ENCODE results near the gene KMT2D. TPM values are rescaled to one million over a fixed set of nuclear protein-coding genes. Genes with fewer than 3 reads are reported as not detected.
A peak's percentile ranks its signal among the peaks of the same experiment; 100 is the strongest.

KMT2D gene
- total and polyA plus RNA-seq, 11 donors = 32.5 to 82.7 (median 49.7) TPM

- H3K9me3 ChIP-seq = no peaks in the 10 kb centered on the region
- TF ChIP-seq, protein P1, sequence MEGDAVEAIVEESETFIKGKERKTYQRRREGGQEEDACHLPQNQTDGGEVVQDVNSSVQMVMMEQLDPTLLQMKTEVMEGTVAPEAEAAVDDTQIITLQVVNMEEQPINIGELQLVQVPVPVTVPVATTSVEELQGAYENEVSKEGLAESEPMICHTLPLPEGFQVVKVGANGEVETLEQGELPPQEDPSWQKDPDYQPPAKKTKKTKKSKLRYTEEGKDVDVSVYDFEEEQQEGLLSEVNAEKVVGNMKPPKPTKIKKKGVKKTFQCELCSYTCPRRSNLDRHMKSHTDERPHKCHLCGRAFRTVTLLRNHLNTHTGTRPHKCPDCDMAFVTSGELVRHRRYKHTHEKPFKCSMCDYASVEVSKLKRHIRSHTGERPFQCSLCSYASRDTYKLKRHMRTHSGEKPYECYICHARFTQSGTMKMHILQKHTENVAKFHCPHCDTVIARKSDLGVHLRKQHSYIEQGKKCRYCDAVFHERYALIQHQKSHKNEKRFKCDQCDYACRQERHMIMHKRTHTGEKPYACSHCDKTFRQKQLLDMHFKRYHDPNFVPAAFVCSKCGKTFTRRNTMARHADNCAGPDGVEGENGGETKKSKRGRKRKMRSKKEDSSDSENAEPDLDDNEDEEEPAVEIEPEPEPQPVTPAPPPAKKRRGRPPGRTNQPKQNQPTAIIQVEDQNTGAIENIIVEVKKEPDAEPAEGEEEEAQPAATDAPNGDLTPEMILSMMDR (IDR thresholded peaks at IDR 0.05) = no peak
- no peak for TF ChIP-seq POLR2A (IDR thresholded peaks at IDR 0.05)
- peak in 1 of 5 donors; percentile 47 for DNase-seq
- peak in 1 of 4 donors; percentile 4 for ATAC-seq
- intact Hi-C loops (cut with DNase I) = no loop called here
- H3K27ac ChIP-seq = no peak overlapping the region
- H3K4me3 ChIP-seq = no peak overlapping the region
- peaks cover 0 to 100% (median 96%) of the 10 kb centered on the region in 9 donors for H3K36me3 ChIP-seq
- WGBS, 4 donors = 95 to 97% (median 95%) methylated on average over 26 of the region's 26 CpGs
- no peaks in the 10 kb centered on the region for H3K4me1 ChIP-seq
- no peaks in the 10 kb centered on the region for H3K27me3 ChIP-seq
These were observed 33.7 kb downstream of the KMT2D start for GRCh38 chr12:49026678-49027480.

DNA sequence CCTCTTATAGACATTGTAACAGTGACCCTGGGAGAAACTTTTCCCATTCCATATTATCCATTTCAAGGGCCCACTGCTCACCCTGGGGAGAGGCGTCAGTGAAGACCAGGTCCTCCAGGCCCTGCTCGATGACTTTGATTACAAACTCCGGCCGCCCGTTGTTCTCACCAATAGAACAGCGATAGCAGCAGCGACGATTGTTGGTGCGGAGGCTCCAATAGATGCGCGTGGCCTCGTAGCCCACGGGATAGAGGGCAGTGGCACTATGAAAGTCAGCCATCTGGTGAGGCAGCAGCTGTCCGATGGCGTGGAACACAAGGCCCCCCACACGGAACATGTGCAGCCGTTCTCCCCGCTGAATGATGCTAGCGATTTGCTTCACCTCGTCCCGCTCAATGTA lies 34.5 kb downstream of the KMT2D start:
- H3K4me3 ChIP-seq = no peak overlapping the region
- intact Hi-C loops (cut with DNase I) = no loop called here
- peaks cover 0 to 100% (median 96%) of the 10 kb centered on the region in 9 donors for H3K36me3 ChIP-seq
- DNase-seq (peak in 1 of 5 donors; percentile 55), ATAC-seq (no peak)
- H3K27me3 ChIP-seq = no peaks in the 10 kb centered on the region
- H3K27ac ChIP-seq = no peak overlapping the region
- no peaks in the 10 kb centered on the region for H3K4me1 ChIP-seq
- WGBS, 4 donors = 95% methylated on average over 21 of the region's 21 CpGs
- no peaks in the 10 kb centered on the region for H3K9me3 ChIP-seq
- TF ChIP-seq POLR2A (IDR thresholded peaks at IDR 0.05) = no peak
- TF ChIP-seq, protein P1 (IDR thresholded peaks at IDR 0.05) = no peak

GRCh38 chr12:49025463-49025862 lies 35.1 kb downstream of the KMT2D start:
- Histone ChIP-seq H3K27ac (no peak overlapping the region), H3K36me3 (peaks cover 0 to 99% (median 94%) of the 10 kb centered on the region in 9 donors), H3K4me1 (no peaks in the 10 kb centered on the region), H3K27me3 (no peaks in the 10 kb centered on the region), H3K9me3 (no peaks in the 10 kb centered on the region), H3K4me3 (no peak overlapping the region)
- TF ChIP-seq POLR2A (IDR thresholded peaks at IDR 0.05) = no peak
- TF ChIP-seq, protein P1 (IDR thresholded peaks at IDR 0.05) = no peak
- intact Hi-C loops (cut with DNase I) = no loop called here
- 91 to 94% (median 92%) methylated on average over 4 of the region's 4 CpGs for WGBS, 4 donors
- DNase-seq (no peak), ATAC-seq (no peak)

DNA sequence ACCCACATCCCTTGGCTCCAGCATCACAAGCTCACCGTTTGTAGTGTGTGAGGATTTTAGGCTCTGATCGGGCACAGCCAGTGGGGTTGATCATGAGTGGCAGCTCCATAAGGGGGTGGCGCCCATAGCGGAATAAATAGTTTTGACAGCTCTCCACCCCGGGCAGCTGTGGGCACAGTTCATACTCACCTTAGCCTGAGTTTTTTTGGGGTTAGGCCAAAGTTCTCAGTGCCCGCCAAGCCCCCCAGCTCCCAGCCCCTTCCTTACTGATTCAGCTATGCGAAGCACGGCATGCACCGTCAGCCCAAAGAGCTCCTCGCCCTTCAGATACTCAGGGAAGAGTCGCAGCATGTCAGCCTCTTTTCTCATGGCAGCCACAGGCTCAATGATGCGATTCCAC lies 36.1 kb downstream of the KMT2D start:
- ATAC-seq (no peak), DNase-seq (peak in 1 of 5 donors; percentile 36)
- TF ChIP-seq, protein P1 (IDR thresholded peaks at IDR 0.05) = no peak
- no peak for TF ChIP-seq POLR2A (IDR thresholded peaks at IDR 0.05)
- no peaks in the 10 kb centered on the region for H3K9me3 ChIP-seq
- no peak overlapping the region for H3K4me3 ChIP-seq
- H3K36me3 ChIP-seq = peaks cover 0 to 90% (median 87%) of the 10 kb centered on the region in 9 donors
- no peaks in the 10 kb centered on the region for H3K27me3 ChIP-seq
- no peak overlapping the region for H3K27ac ChIP-seq
- intact Hi-C loops (cut with DNase I) = loop anchor here in 1 of 10 donors (5.0 kb wide), 1 partner anchor 33 kb away; no protein-coding TSS in a partner anchor
- H3K4me1 ChIP-seq = peaks cover 0 to 6% (median under 1%) of the 10 kb centered on the region in 12 donors
- 87 to 94% (median 91%) methylated on average over 6 to 12 of the region's 12 CpGs for WGBS, 4 donors
